DMS 273 treated with DMSO at 0.1 percent for 48 hours (cell line): ENCODE data around the gene GMDS.

Experiments
- DNase-seq: peaks from one replicate; lab custom pipeline; 2025; lab: John Stamatoyannopoulos, UW

Gene GMDS

GRCh38 chr6:1612974-1613306 lies 632.5 kb downstream of the GMDS start:
- no peak for DNase-seq

- DNase-seq: no peak
Measured at GRCh38 chr6:1612299-1612973, 633.0 kb downstream of the GMDS start.

GRCh38 chr6:1611572-1612298 lies 633.7 kb downstream of the GMDS start:
- DNase-seq: no peak

GRCh38 chr6:1611322-1611571 lies 634.2 kb downstream of the GMDS start:
- DNase-seq: no peak

- no peak for DNase-seq
Measured at GRCh38 chr6:1610497-1611321, 634.7 kb downstream of the GMDS start.

- DNase-seq: peak; percentile 64
Measured at GRCh38 chr6:1609648-1610496, 635.5 kb downstream of the GMDS start, which contains the start of gene FOXC1. TSS of gene FOXC1 (plus strand) at chr6:1609915. CDS start at chr6:1610446, 531 bp downstream.

GRCh38 chr6:1609041-1609647 lies 636.3 kb downstream of the GMDS start:
- DNase-seq: no peak

GRCh38 chr6:1608222-1609040 lies 637.0 kb downstream of the GMDS start:
- DNase-seq: no peak

GRCh38 chr6:1607516-1608221 lies 637.7 kb downstream of the GMDS start:
- no peak for DNase-seq

GRCh38 chr6:1606780-1607515 lies 638.5 kb downstream of the GMDS start:
- no peak for DNase-seq

GRCh38 chr6:1605893-1606779 lies 639.3 kb downstream of the GMDS start:
- no peak for DNase-seq

- DNase-seq: no peak
Measured at GRCh38 chr6:1605004-1605892, 640.2 kb downstream of the GMDS start.

GRCh38 chr6:1604158-1605003 lies 641.0 kb downstream of the GMDS start:
- no peak for DNase-seq

GRCh38 chr6:1603708-1604107 lies 641.7 kb downstream of the GMDS start:
- no peak for DNase-seq

- DNase-seq: no peak
Measured at GRCh38 chr6:1602049-1602713, 643.2 kb downstream of the GMDS start.
